WTC11 (cell line): ENCODE results near the gene NEUROD2. TPM values are rescaled to one million over a fixed set of nuclear protein-coding genes. Genes with fewer than 3 reads are reported as not detected.

ENCODE experiments used
- ATAC-seq: fragments of 200-7000 bp; cut with Tn5 transposase; 2 replicates; pipeline ENCODE4 v1.10.0; 2021; ENCODE audit warnings: mild to moderate bottlenecking, moderate library complexity
- CTCF ChIA-PET: fragments of 300-600 bp; sonication (Branson Sonifier 250); formaldehyde crosslinking; loops from one replicate; lab custom pipeline; 2021; ENCODE audit warnings: antibody characterized with exemption; lab: Charles Lee
- POLR2A ChIA-PET: fragments of 350-600 bp; sonication (Branson Sonifier 250); formaldehyde crosslinking; loops from one replicate; lab custom pipeline; 2021; ENCODE audit warnings: antibody characterized with exemption; lab: Charles Lee
- DNase-seq: peaks from one replicate; pipeline ENCODE4 v3.0.0; 2021; ENCODE audit warnings: low spot score
- H3K27ac Mint-ChIP-seq: 2 replicates; pipeline ENCODE4 v1.8.0; 2021; ENCODE audit warnings: mixed read lengths
- H3K27me3 Mint-ChIP-seq: 2 replicates; pipeline ENCODE4 v1.8.0; 2021; ENCODE audit warnings: low read depth, mild to moderate bottlenecking, moderate library complexity, mixed read lengths
- H3K36me3 Mint-ChIP-seq: 2 replicates; pipeline ENCODE4 v1.8.0; 2021; ENCODE audit warnings: mixed read lengths
- H3K4me1 Mint-ChIP-seq: 2 replicates; pipeline ENCODE4 v1.8.0; 2022; ENCODE audit warnings: mixed read lengths
- H3K4me3 Mint-ChIP-seq: 2 replicates; pipeline ENCODE4 v1.8.0; 2021; ENCODE audit warnings: mild to moderate bottlenecking, moderate library complexity, mixed read lengths
- H3K9me3 Mint-ChIP-seq: 2 replicates; pipeline ENCODE4 v1.8.0; 2021; ENCODE audit warnings: mixed read lengths
- EMX1 ChIP-seq: fragments of 250-450 bp; sonication (Bioruptor Pico); IDR thresholded peaks from 2 replicates; pipeline ENCODE4 v1.8.0; 2021; ENCODE audit warnings: mild to moderate bottlenecking
- FOXP1 ChIP-seq: sonication (generic); formaldehyde crosslinking; IDR thresholded peaks from 2 replicates; pipeline ENCODE4 v1.8.0; 2022; ENCODE audit warnings: missing genetic modification reagents, mild to moderate bottlenecking, moderate library complexity, borderline replicate concordance
- IRF2 ChIP-seq: sonication (generic); formaldehyde crosslinking; IDR thresholded peaks from 2 replicates; pipeline ENCODE4 v1.8.0; 2022; ENCODE audit warnings: low read depth, missing genetic modification reagents, borderline replicate concordance
- JAZF1 ChIP-seq: fragments of 250-450 bp; sonication (Bioruptor Pico); IDR thresholded peaks from 2 replicates; pipeline ENCODE4 v1.9.0; 2021; ENCODE audit warnings: moderate library complexity, mild to moderate bottlenecking, inconsistent platforms
- NFE2L1 ChIP-seq: sonication (generic); formaldehyde crosslinking; IDR thresholded peaks from 2 replicates; pipeline ENCODE4 v1.8.1; 2023; ENCODE audit warnings: missing genetic modification reagents
- PRRX2 ChIP-seq: fragments of 250-450 bp; sonication (Bioruptor Pico); IDR thresholded peaks from 2 replicates; pipeline ENCODE4 v1.8.0; 2021; ENCODE audit warnings: mild to moderate bottlenecking
- SMAD3 ChIP-seq: sonication (generic); formaldehyde crosslinking; IDR thresholded peaks from 2 replicates; pipeline ENCODE4 v1.8.0; 2022; ENCODE audit warnings: missing genetic modification reagents, mild to moderate bottlenecking, borderline replicate concordance
- ZNF263 ChIP-seq: sonication (generic); formaldehyde crosslinking; IDR thresholded peaks from 2 replicates; pipeline ENCODE4 v1.8.1; 2022; ENCODE audit warnings: low read depth, mild to moderate bottlenecking, moderate library complexity, missing genetic modification reagents
- total RNA-seq: library from RNA; stranded (reverse); gene quantifications from 3 replicates; pipeline ENCODE4 v1.2.3, GENCODE V29; 2021
- TF ChIP-seq, protein P1 (sequence below): sonication (generic); formaldehyde crosslinking; IDR thresholded peaks from 2 replicates; pipeline ENCODE4 v1.8.1; 2022; ENCODE audit warnings: mild to moderate bottlenecking, moderate library complexity, missing genetic modification reagents
- TF ChIP-seq, protein P2 (sequence below): sonication (generic); formaldehyde crosslinking; IDR thresholded peaks from 2 replicates; pipeline ENCODE4 v1.8.1; 2023; ENCODE audit warnings: mild to moderate bottlenecking, moderate library complexity, missing genetic modification reagents
- TF ChIP-seq, protein P3 (sequence below): sonication (generic); formaldehyde crosslinking; IDR thresholded peaks from 2 replicates; pipeline ENCODE4 v1.8.0; 2022; ENCODE audit warnings: mild to moderate bottlenecking, missing genetic modification reagents
- TF ChIP-seq, protein P4 (sequence below): fragments of 250-450 bp; sonication (Bioruptor Pico); IDR thresholded peaks from 2 replicates; pipeline ENCODE4 v1.8.0; 2021; ENCODE audit warnings: mild to moderate bottlenecking

NEUROD2 gene
- total RNA-seq, 1 experiment from 2014 or later: not detected

DNA sequence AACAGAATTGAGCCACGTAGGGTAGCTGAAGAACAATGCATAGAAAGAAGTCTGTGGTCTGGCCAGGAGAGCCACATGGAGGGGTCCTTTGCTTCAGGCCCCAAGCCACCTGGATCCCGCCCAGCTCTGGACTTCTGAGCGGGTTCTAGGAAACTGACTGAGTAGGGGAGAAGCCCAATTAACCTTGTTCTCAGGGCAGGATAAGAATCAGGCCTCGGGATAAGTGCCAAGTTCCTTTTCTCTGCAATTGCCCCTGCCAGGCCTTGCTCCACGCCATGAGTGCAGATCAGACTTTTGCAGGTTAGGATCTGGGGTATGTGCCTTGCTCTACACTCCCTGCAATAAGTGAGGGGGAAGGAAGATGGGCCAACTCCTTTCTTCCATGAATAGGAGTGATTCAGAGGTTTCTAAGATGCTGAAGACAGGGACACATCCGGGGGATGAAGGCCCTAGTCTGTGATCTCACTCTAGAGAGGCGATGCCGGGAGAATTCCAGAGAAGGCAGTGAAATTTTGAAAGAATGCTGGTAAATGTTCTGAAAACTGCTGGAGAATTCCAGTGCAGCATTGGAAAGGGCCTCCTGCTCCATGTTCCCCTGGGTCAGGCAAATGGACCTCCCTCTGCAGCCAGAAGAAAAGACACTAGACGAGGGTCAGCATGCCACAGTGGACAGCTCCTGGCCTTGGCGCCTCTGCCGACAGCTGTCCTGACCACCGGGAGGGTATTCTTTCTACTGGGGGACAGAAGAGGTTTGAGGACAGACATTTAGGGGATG, 5.8 kb downstream of the NEUROD2 start:
- H3K4me1 Mint-ChIP-seq: peaks cover 58% of the 10 kb centered on the region
- ATAC-seq (no peak), DNase-seq (no peak)
- no peaks in the 10 kb centered on the region for H3K36me3 Mint-ChIP-seq
- no peaks in the 10 kb centered on the region for H3K9me3 Mint-ChIP-seq
- ChIA-PET POLR2A (no interaction called here), CTCF (interaction anchor here (1.3 to 11.0 kb wide), 5 partner anchors 11 to 53 kb away, joined by 3 to 98 read pairs (median 22); no protein-coding TSS in a partner anchor)
- no peak overlapping the region for H3K27ac Mint-ChIP-seq
- H3K27me3 Mint-ChIP-seq: peaks cover 100% of the 10 kb centered on the region
- peak overlapping the region; percentile 34; the same call in 1 of the 2 replicates for H3K4me3 Mint-ChIP-seq
- TF ChIP-seq, protein P1, sequence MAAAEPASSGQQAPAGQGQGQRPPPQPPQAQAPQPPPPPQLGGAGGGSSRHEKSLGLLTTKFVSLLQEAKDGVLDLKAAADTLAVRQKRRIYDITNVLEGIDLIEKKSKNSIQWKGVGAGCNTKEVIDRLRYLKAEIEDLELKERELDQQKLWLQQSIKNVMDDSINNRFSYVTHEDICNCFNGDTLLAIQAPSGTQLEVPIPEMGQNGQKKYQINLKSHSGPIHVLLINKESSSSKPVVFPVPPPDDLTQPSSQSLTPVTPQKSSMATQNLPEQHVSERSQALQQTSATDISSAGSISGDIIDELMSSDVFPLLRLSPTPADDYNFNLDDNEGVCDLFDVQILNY (CRISPR knock-in tag): no peak
- TF ChIP-seq EMX1 (CRISPR knock-in tag) (no peak), JAZF1 (CRISPR knock-in tag) (no peak), IRF2 (no peak), PRRX2 (CRISPR knock-in tag) (no peak)
- TF ChIP-seq, protein P2, sequence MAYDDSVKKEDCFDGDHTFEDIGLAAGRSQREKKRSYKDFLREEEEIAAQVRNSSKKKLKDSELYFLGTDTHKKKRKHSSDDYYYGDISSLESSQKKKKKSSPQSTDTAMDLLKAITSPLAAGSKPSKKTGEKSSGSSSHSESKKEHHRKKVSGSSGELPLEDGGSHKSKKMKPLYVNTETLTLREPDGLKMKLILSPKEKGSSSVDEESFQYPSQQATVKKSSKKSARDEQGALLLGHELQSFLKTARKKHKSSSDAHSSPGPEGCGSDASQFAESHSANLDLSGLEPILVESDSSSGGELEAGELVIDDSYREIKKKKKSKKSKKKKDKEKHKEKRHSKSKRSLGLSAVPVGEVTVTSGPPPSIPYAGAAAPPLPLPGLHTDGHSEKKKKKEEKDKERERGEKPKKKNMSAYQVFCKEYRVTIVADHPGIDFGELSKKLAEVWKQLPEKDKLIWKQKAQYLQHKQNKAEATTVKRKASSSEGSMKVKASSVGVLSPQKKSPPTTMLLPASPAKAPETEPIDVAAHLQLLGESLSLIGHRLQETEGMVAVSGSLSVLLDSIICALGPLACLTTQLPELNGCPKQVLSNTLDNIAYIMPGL (CRISPR knock-in tag): no peak

DNA sequence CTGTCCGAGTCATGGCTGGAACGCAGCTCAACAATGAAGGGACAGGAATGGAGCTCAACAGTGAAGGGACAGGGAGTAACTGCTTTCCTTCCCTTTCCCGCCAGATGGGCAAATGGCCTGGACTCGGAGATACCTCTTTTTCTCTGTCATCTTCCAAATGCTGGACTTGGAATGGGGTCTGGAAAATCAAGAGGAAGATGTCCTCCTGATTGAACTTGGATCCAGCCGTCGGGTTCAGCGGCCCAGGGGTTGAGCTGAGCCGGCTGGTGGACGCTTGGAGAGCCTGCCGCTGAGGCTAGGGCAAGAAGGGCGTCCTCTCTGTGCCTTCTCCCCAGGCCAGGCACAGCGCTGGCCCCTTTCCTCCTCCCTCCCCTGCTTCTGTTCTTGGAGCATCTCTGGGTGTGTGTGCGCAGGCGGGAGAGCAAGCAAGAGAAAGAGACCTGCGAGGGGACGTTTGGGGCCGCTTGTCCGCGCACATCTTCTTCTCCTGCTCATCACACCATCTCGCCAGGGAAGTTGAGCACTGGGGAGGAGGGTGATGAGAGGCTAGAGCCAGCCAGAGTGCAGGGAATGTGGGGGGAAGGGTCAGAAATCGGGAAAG, 6.6 kb downstream of the NEUROD2 start:
- DNase-seq: peak; percentile 65
- Mint-ChIP-seq H3K4me3 (peak overlapping the region; percentile 34), H3K36me3 (no peaks in the 10 kb centered on the region), H3K9me3 (no peaks in the 10 kb centered on the region), H3K4me1 (peaks cover 63% of the 10 kb centered on the region), H3K27me3 (peaks cover 100% of the 10 kb centered on the region), H3K27ac (no peak overlapping the region)
- TF ChIP-seq, protein P1 (CRISPR knock-in tag): no peak
- TF ChIP-seq, protein P3, sequence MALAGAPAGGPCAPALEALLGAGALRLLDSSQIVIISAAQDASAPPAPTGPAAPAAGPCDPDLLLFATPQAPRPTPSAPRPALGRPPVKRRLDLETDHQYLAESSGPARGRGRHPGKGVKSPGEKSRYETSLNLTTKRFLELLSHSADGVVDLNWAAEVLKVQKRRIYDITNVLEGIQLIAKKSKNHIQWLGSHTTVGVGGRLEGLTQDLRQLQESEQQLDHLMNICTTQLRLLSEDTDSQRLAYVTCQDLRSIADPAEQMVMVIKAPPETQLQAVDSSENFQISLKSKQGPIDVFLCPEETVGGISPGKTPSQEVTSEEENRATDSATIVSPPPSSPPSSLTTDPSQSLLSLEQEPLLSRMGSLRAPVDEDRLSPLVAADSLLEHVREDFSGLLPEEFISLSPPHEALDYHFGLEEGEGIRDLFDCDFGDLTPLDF (CRISPR knock-in tag): no peak
- TF ChIP-seq NFE2L1 (0 out of 2 replicates have a peak, but pooled peaks have one; percentile 9), ZNF263 (CRISPR knock-in tag) (peak; percentile 91), FOXP1 (CRISPR knock-in tag) (peak; percentile 42; the same call in 1 of the 2 replicates), SMAD3 (CRISPR knock-in tag) (no peak)
- TF ChIP-seq, protein P4, sequence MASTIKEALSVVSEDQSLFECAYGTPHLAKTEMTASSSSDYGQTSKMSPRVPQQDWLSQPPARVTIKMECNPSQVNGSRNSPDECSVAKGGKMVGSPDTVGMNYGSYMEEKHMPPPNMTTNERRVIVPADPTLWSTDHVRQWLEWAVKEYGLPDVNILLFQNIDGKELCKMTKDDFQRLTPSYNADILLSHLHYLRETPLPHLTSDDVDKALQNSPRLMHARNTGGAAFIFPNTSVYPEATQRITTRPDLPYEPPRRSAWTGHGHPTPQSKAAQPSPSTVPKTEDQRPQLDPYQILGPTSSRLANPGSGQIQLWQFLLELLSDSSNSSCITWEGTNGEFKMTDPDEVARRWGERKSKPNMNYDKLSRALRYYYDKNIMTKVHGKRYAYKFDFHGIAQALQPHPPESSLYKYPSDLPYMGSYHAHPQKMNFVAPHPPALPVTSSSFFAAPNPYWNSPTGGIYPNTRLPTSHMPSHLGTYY (CRISPR knock-in tag): no peak
- POLR2A ChIA-PET: interaction anchor here (0.6 kb wide), 1 partner anchor 24 kb away, joined by 3 read pairs; no protein-coding TSS in a partner anchor
- CTCF ChIA-PET: interaction anchor here (1.4 to 11.0 kb wide), 5 partner anchors 20 to 68 kb away, joined by 5 to 98 read pairs (median 27); no protein-coding TSS in a partner anchor
- ATAC-seq: peak; percentile 28
